ENCODE data around the gene HELZ2.
"Not testable (repeated sequence)": the region's sequence is repeated elsewhere in the genome, so short reads cannot be mapped to it uniquely, and the experiment has no call there.

HELZ2 gene

GRCh38 chr20:63564036-63564810 is 9.8 kb downstream of the HELZ2 start:
- no peak for DNase-seq (ENCODE audit: low spot score)

GRCh38 chr20:63563225-63563935 is 10.7 kb downstream of the HELZ2 start:
- no peak for DNase-seq (ENCODE audit: low spot score)

GRCh38 chr20:63562461-63563224 is 11.4 kb downstream of the HELZ2 start:
- DNase-seq (ENCODE audit: low spot score): no peak

- no peak for DNase-seq (ENCODE audit: low spot score)
Measured at GRCh38 chr20:63561624-63562396, 12.2 kb downstream of the HELZ2 start.

- DNase-seq (ENCODE audit: low spot score): no peak
Measured at GRCh38 chr20:63560856-63561609, 13.0 kb downstream of the HELZ2 start.

GRCh38 chr20:63560333-63560805 is 13.7 kb downstream of the HELZ2 start:
- DNase-seq (ENCODE audit: low spot score): no peak

- not testable (repeated sequence) for DNase-seq (ENCODE audit: low spot score)
Measured at GRCh38 chr20:63559485-63560332, 14.3 kb downstream of the HELZ2 start.

GRCh38 chr20:63558804-63559484 is 15.1 kb downstream of the HELZ2 start:
- DNase-seq (ENCODE audit: low spot score): no peak

GRCh38 chr20:63557481-63557891 is 16.6 kb downstream of the HELZ2 start:
- no peak for DNase-seq (ENCODE audit: low spot score)

- DNase-seq (ENCODE audit: low spot score): no peak
Measured at GRCh38 chr20:63556873-63557478, 17.1 kb downstream of the HELZ2 start.

- DNase-seq (ENCODE audit: low spot score): no peak
Measured at GRCh38 chr20:63555661-63556381, 18.2 kb downstream of the HELZ2 start.

- DNase-seq (ENCODE audit: low spot score): peak; percentile 55
Measured at GRCh38 chr20:63554361-63555278, 19.4 kb downstream of the HELZ2 start.

- DNase-seq (ENCODE audit: low spot score): peak; percentile 55
Measured at GRCh38 chr20:63553933-63554290, 20.1 kb downstream of the HELZ2 start, which contains the start of gene FNDC11. FNDC11 (plus strand) TSS chr20:63554159; CDS start chr20:63555664, 1,505 bp downstream.

- DNase-seq (ENCODE audit: low spot score): peak; percentile 89
Measured at GRCh38 chr20:63553251-63553932, 20.6 kb downstream of the HELZ2 start.

- DNase-seq (ENCODE audit: low spot score): peak; percentile 57
Measured at GRCh38 chr20:63552481-63553249, 21.4 kb downstream of the HELZ2 start.

- no peak for DNase-seq (ENCODE audit: low spot score)
Measured at GRCh38 chr20:63551068-63551467, 23.0 kb downstream of the HELZ2 start.
